Cardiac muscle cell (in vitro differentiated cells and primary cell): ENCODE measurements around the gene INO80C. TPM values are rescaled to one million over a fixed set of nuclear protein-coding genes. Genes with fewer than 3 reads are reported as not detected.

Source experiments
- DNase-seq, 2 donors: peaks; one replicate each; pipeline versions ENCODE4 v3.0.0 to v3.0.0-alpha.2; 2010 to 2017; ENCODE audit warnings: low read depth in 1 of 2, low spot score in 1 of 2
- H3K27ac ChIP-seq: fragments of 200-600 bp; sonication (generic); 2 replicates; pipeline ENCODE4 v1.5.1; 2016
- H3K27me3 ChIP-seq: fragments of 200-600 bp; sonication (generic); 2 replicates; pipeline ENCODE4 v1.6.0; 2016; ENCODE audit warnings: control low read depth
- H3K36me3 ChIP-seq: fragments of 200-600 bp; sonication (generic); 2 replicates; pipeline ENCODE4 v1.5.1; 2016; ENCODE audit warnings: control low read depth
- H3K4me1 ChIP-seq: fragments of 200-600 bp; sonication (generic); 2 replicates; pipeline ENCODE4 v1.8.1; 2017; ENCODE audit warnings: low read depth, mild to moderate bottlenecking, mixed run types
- H3K4me3 ChIP-seq: fragments of 200-600 bp; sonication (generic); 2 replicates; pipeline ENCODE4 v1.5.1; 2016; ENCODE audit warnings: mild to moderate bottlenecking
- H3K9me3 ChIP-seq: fragments of 200-600 bp; sonication (generic); 2 replicates; pipeline ENCODE4 v1.5.1; 2017; ENCODE audit warnings: low read depth, mild to moderate bottlenecking, control low read depth
- CTCF ChIP-seq: IDR thresholded peaks from 2 replicates; pipeline ENCODE4 v1.5.1; 2012; ENCODE audit warnings: low read depth, mild to moderate bottlenecking, low read length
- polyA plus RNA-seq: library from polyadenylated mRNA; unstranded; fragments of >200 nt; fragmentation: Nextera tagmentation; extraction: Ambion mirVana; gene quantifications from 2 replicates; pipeline ENCODE4 v1.2.1, GENCODE V29; 2016
- total RNA-seq: library from RNA; depleted of rRNA; stranded (reverse); fragments of >200 nt; gene quantifications from 2 replicates; pipeline ENCODE4 v1.2.3, GENCODE V29; 2016

The INO80C gene
- total and polyA plus RNA-seq, 2 experiments from 2014 or later: 13.5 to 27.8 TPM

DNA sequence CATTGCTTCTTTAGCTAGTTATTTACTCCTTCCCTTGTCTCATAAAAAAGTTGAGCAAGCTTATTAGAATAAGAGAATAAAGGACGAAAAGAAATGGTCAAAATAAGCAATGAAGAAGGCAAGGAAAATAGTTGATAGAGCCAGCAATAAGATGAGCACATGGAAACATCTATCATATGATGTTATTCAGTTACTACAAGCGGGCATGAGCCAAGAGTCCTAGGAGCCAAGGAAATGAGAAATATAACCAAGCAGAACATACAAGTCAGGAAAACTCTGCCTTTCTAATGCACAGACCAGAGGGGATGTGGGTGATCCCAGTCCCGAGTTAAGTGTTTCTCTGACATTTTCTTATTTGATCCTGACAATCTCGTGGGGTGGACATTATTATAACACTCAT is 33.9 kb downstream of the INO80C start:
- no peak for TF ChIP-seq CTCF
- Histone ChIP-seq H3K27me3 (no peaks in the 10 kb centered on the region), H3K9me3 (no peaks in the 10 kb centered on the region), H3K36me3 (no peaks in the 10 kb centered on the region), H3K27ac (no peak overlapping the region), H3K4me1 (no peaks in the 10 kb centered on the region), H3K4me3 (no peak overlapping the region)
- DNase-seq: no peak

GRCh38 chr18:35463050-35463449 is 34.7 kb downstream of the INO80C start:
- DNase-seq: peak in 1 of 2 donors; percentile 79
- H3K27ac ChIP-seq: no peak overlapping the region
- no peak overlapping the region for H3K4me3 ChIP-seq
- H3K27me3 ChIP-seq: no peaks in the 10 kb centered on the region
- H3K9me3 ChIP-seq: no peaks in the 10 kb centered on the region
- no peak for TF ChIP-seq CTCF
- H3K36me3 ChIP-seq: no peaks in the 10 kb centered on the region
- no peaks in the 10 kb centered on the region for H3K4me1 ChIP-seq

DNA sequence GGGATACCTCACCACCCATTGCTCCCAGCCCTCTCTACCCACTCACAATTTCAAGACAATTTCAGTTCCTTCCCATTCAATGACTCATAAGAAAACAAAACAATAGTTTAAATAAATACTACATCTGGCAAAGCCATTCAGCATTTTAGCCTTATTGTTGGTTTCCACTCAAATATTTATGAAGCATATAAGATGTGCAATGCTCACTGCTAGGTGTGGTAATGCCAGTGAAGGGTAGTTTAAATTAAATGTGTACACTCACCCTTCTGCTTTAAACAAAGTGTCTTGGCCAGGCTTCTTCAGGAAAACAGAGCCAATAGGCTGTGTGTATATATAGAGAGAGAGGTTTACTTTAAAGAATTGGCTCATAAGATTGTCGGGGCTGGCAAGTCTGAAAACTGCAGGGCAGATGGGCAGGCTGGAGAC is 37.0 kb downstream of the INO80C start:
- peak in 1 of 2 donors; percentile 23 for DNase-seq
- Histone ChIP-seq H3K36me3 (no peaks in the 10 kb centered on the region), H3K9me3 (no peaks in the 10 kb centered on the region), H3K4me1 (no peaks in the 10 kb centered on the region), H3K27ac (no peak overlapping the region), H3K27me3 (no peaks in the 10 kb centered on the region), H3K4me3 (no peak overlapping the region)
- TF ChIP-seq CTCF: no peak

DNA sequence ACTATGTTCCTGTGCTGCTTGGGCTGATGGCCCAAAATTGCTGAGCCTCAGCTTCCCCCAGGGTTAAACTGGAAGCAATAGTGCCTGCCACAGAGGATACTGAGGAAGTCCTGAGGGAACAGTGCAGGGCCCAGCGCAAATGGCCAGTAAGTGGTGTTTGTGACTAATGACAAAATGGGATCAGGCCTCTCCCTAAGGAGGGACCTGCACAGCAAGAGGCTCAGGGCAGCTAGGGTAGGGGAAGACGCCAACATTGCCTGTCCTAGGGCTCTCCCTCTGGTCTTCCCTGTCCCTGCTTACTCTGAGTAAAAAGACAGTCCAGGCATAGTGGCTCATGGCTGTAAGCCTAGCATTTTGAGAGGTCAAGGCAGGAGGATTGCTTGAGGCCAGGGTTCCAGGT is 37.8 kb downstream of the INO80C start:
- Histone ChIP-seq H3K4me3 (no peak overlapping the region), H3K9me3 (no peaks in the 10 kb centered on the region), H3K4me1 (no peaks in the 10 kb centered on the region), H3K27me3 (no peaks in the 10 kb centered on the region), H3K27ac (no peak overlapping the region), H3K36me3 (no peaks in the 10 kb centered on the region)
- TF ChIP-seq CTCF: no peak
- DNase-seq: no peak

GRCh38 chr18:35458677-35459441 is 38.9 kb downstream of the INO80C start:
- H3K27ac ChIP-seq: no peak overlapping the region
- no peaks in the 10 kb centered on the region for H3K27me3 ChIP-seq
- H3K9me3 ChIP-seq: no peaks in the 10 kb centered on the region
- DNase-seq: peak; percentile 10 to 82
- no peaks in the 10 kb centered on the region for H3K36me3 ChIP-seq
- no peak for TF ChIP-seq CTCF
- H3K4me1 ChIP-seq: no peaks in the 10 kb centered on the region
- no peak overlapping the region for H3K4me3 ChIP-seq
